OCI-LY3 (cell line): ENCODE measurements around the gene NTSR2.

ENCODE experiments used
- CTCF ChIP-seq: fragments of 200-600, 300-600 bp; sonication (generic); IDR thresholded peaks from 2 replicates; pipeline ENCODE4 v1.5.1; 2014; ENCODE audit warnings: antibody characterized with exemption, low read length, low read depth
- EZH2phosphoT487 ChIP-seq: fragments of 200-600 bp; shearing (Covaris generic); IDR thresholded peaks from 2 replicates; pipeline ENCODE4 v1.6.1; 2018; ENCODE audit warnings: antibody characterized with exemption, mixed run types, low read depth

GRCh38 chr2:11691076-11691660 lies 21.2 kb upstream of the NTSR2 start:
- TF ChIP-seq CTCF, result no peak
- no peak for TF ChIP-seq EZH2phosphoT487
